ENCODE data around the gene CYP3A7. TPM values are rescaled to one million over a fixed set of nuclear protein-coding genes. Genes with fewer than 3 reads are reported as not detected.

Gene CYP3A7
- total and polyA plus RNA-seq, 7 donors = not detected

GRCh38 chr7:99720800-99721595 lies 14.0 kb downstream of the CYP3A7 start:
- no peak for DNase-seq
- Histone ChIP-seq H3K4me1 (no peaks in the 10 kb centered on the region), H3K27ac (no peak overlapping the region), H3K36me3 (ENCODE audit: insufficient read depth in 1 of 2, low read depth in 1 of 2) (no peaks in the 10 kb centered on the region), H3K4me3 (no peak overlapping the region), H3K9me3 (peaks cover 6% of the 10 kb centered on the region), H3K27me3 (ENCODE audit: insufficient read depth in 3 of 3, low read length in 2 of 3) (no peaks in the 10 kb centered on the region)
- ATAC-seq = no peak
- intact Hi-C loops (cut with DNase I) = no loop called here
- 42 to 62% (median 47%) methylated on average over 5 of the region's 5 CpGs for WGBS, 3 donors
- no peak for TF ChIP-seq CTCF (IDR thresholded peaks at IDR 0.05)

- Histone ChIP-seq H3K27ac (no peak overlapping the region), H3K9me3 (peaks cover 6% of the 10 kb centered on the region), H3K4me3 (no peak overlapping the region), H3K4me1 (no peaks in the 10 kb centered on the region), H3K27me3 (ENCODE audit: insufficient read depth in 3 of 3, low read length in 2 of 3) (no peaks in the 10 kb centered on the region), H3K36me3 (ENCODE audit: insufficient read depth in 1 of 2, low read depth in 1 of 2) (no peaks in the 10 kb centered on the region)
- DNase-seq = no peak
- no peak for TF ChIP-seq CTCF (IDR thresholded peaks at IDR 0.05)
- no peak for ATAC-seq
- intact Hi-C loops (cut with DNase I) = loop anchor here in 1 of 2 donors (10.0 kb wide), 1 partner anchor 1615 kb away; no protein-coding TSS in a partner anchor
- 58 to 67% (median 66%) methylated on average over 4 of the region's 4 CpGs for WGBS, 3 donors
Observed at GRCh38 chr7:99719996-99720769, 14.8 kb downstream of the CYP3A7 start.

- no peak for DNase-seq
- H3K9me3 ChIP-seq = peaks cover 5% of the 10 kb centered on the region
- intact Hi-C loops (cut with DNase I) = loop anchor here in 1 of 2 donors (10.0 kb wide), 1 partner anchor 1621 kb away; no protein-coding TSS in a partner anchor
- WGBS, 3 donors = 69 to 78% (median 75%) methylated on average over 3 of the region's 3 CpGs
- H3K4me3 ChIP-seq = no peak overlapping the region
- peaks cover 0 to 2% of the 10 kb centered on the region in 2 donors for H3K36me3 ChIP-seq (ENCODE audit: insufficient read depth in 1 of 2, low read depth in 1 of 2)
- H3K27ac ChIP-seq = no peak overlapping the region
- no peaks in the 10 kb centered on the region for H3K27me3 ChIP-seq (ENCODE audit: insufficient read depth in 3 of 3, low read length in 2 of 3)
- no peak for TF ChIP-seq CTCF (IDR thresholded peaks at IDR 0.05)
- H3K4me1 ChIP-seq = no peaks in the 10 kb centered on the region
- no peak for ATAC-seq
Observed at GRCh38 chr7:99713995-99714570, 20.9 kb downstream of the CYP3A7 start.

- WGBS, 3 donors = 67 to 75% (median 70%) methylated on average over 2 of the region's 2 CpGs
- Histone ChIP-seq H3K4me1 (no peaks in the 10 kb centered on the region), H3K4me3 (no peak overlapping the region), H3K27ac (no peak overlapping the region), H3K9me3 (peaks cover 17% of the 10 kb centered on the region), H3K36me3 (ENCODE audit: insufficient read depth in 1 of 2, low read depth in 1 of 2) (peaks cover 0 to 17% of the 10 kb centered on the region in 2 donors), H3K27me3 (ENCODE audit: insufficient read depth in 3 of 3, low read length in 2 of 3) (no peaks in the 10 kb centered on the region)
- ATAC-seq (peak in 2 of 4 donors; percentile 50 to 64), DNase-seq (no peak)
- TF ChIP-seq CTCF (IDR thresholded peaks at IDR 0.05) = no peak
- intact Hi-C loops (cut with DNase I) = loop anchor here in 1 of 2 donors (10.0 kb wide), 1 partner anchor 1625 kb away; no protein-coding TSS in a partner anchor
Observed at GRCh38 chr7:99709838-99710578, 25.0 kb downstream of the CYP3A7 start.

Measured in psoas muscle (tissue), 8 donors.